C4-2B (cell line): ENCODE data around the gene MET.

Experiments used
- ZFX ChIP-seq: fragments of 450-650 bp; IDR thresholded peaks from 2 replicates; pipeline ENCODE4 v1.6.1; 2017
- TF ChIP-seq, protein P1 (sequence below): fragments of 450-650 bp; conservative IDR thresholded peaks from 2 replicates; pipeline ENCODE4 v1.5.1; 2017; ENCODE audit warnings: mild to moderate bottlenecking

GRCh38 chr7:116686033-116686432 is 14.0 kb downstream of the MET start:
- TF ChIP-seq, protein P1, sequence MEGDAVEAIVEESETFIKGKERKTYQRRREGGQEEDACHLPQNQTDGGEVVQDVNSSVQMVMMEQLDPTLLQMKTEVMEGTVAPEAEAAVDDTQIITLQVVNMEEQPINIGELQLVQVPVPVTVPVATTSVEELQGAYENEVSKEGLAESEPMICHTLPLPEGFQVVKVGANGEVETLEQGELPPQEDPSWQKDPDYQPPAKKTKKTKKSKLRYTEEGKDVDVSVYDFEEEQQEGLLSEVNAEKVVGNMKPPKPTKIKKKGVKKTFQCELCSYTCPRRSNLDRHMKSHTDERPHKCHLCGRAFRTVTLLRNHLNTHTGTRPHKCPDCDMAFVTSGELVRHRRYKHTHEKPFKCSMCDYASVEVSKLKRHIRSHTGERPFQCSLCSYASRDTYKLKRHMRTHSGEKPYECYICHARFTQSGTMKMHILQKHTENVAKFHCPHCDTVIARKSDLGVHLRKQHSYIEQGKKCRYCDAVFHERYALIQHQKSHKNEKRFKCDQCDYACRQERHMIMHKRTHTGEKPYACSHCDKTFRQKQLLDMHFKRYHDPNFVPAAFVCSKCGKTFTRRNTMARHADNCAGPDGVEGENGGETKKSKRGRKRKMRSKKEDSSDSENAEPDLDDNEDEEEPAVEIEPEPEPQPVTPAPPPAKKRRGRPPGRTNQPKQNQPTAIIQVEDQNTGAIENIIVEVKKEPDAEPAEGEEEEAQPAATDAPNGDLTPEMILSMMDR = no peak
- no peak for TF ChIP-seq ZFX
